Right cardiac atrium (tissue), 5 donors: ENCODE data around the gene TPCN1. TPM values are rescaled to one million over a fixed set of nuclear protein-coding genes. Genes with fewer than 3 reads are reported as not detected.
A peak's percentile ranks its signal among the peaks of the same experiment; 100 is the strongest.

ENCODE experiments used
- ATAC-seq, 2 donors: fragments of 200-7000 bp; cut with Tn5 transposase; one replicate each; pipeline versions ENCODE4 v1.8.0 to v1.9.1; 2020; ENCODE audit warnings: moderate library complexity in 2 of 2, mild to moderate bottlenecking in 1 of 2
- DNase-seq, 3 donors: peaks; one replicate each; pipeline ENCODE4 v3.0.0-alpha.2; 2020
- H3K27ac ChIP-seq: one replicate; pipeline ENCODE4 v1.5.1; 2013; ENCODE audit warnings: mild to moderate bottlenecking, low read length, control low read depth, moderate library complexity
- H3K27me3 ChIP-seq: one replicate; pipeline ENCODE4 v1.6.1; 2013; ENCODE audit not compliant: control insufficient read depth, insufficient read depth
- H3K4me1 ChIP-seq: one replicate; pipeline ENCODE4 v1.6.1; 2013; ENCODE audit warnings: low read length; ENCODE audit not compliant: control insufficient read depth, insufficient read depth
- H3K4me3 ChIP-seq: one replicate; pipeline ENCODE4 v1.5.1; 2013; ENCODE audit warnings: low read length, control low read depth
- H3K9me3 ChIP-seq: one replicate; pipeline ENCODE4 v1.6.1; 2013; ENCODE audit warnings: low read length; ENCODE audit not compliant: control insufficient read depth
- WGBS: extraction: QIAGEN DNeasy Blood & Tissue Kit; methylation state at CpG from one replicate; pipeline ENCODE4 v1.1.7; 2013; 5-methylcytosine and 5-hydroxymethylcytosine counted together
- intact Hi-C, 4 donors: fragments of 100-400 bp; cut with DNase I; formaldehyde crosslinking; loops; one replicate each; pipeline versions ENCODE4 v1.11.0 to v1.14.0; 2022 to 2023
- polyA plus RNA-seq: library from polyadenylated mRNA; stranded (reverse); fragments of 200-250 nt; gene quantifications from one replicate; pipeline ENCODE4 v1.2.3, GENCODE V29; 2013
- total RNA-seq, 4 donors: library from RNA; stranded (reverse); fragmentation: NEBNext Ultra II Directional; extraction: Animal tissue kit (Norgen Biotek cat#: 25700); gene quantifications; one replicate each; pipeline ENCODE4 v1.2.1, GENCODE V29; 2021
- donor health status: healthy with polysubstance abuse.
- donor health status: DM: no; HTN: yes; CAD: no.
- donor health status: DM: no; HTN: no; CAD: no.
- donor health status: DM: no; HTN: yes; CAD: no; lungs with severe emphysema.
- donor health status: DM: yes; HTN: yes; CAD: no.

The TPCN1 gene
- total and polyA plus RNA-seq, 5 donors, result 43.1 to 96.1 (median 75.6) TPM

DNA sequence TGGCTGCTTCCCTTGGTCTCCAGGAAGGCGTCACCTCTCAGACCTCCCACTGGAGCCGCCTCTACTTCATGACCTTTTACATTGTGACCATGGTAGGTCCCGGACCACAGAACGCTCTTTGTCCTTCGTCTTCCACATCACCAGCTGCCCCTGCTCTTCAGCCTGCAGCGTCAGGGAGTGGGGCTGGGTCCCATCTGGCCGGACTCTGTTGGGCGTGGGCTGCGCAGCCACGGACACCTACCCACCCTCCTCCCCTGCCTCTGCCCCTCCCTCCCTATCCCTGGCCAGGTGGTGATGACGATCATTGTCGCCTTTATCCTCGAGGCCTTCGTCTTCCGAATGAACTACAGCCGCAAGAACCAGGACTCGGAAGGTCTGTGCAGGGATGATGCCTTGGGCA, 70.3 kb downstream of the TPCN1 start:
- DNase-seq (peak in 1 of 3 donors; percentile 39), ATAC-seq (no peak)
- Histone ChIP-seq H3K9me3 (no peaks in the 10 kb centered on the region), H3K4me1 (no peaks in the 10 kb centered on the region), H3K4me3 (no peak overlapping the region), H3K27me3 (no peaks in the 10 kb centered on the region), H3K27ac (no peak overlapping the region)
- intact Hi-C loops, result loop anchor here in 1 of 4 donors (10.0 kb wide), 1 partner anchor 97 kb away; no protein-coding TSS in a partner anchor
- 89% methylated on average over 17 of the region's 17 CpGs for WGBS

DNA sequence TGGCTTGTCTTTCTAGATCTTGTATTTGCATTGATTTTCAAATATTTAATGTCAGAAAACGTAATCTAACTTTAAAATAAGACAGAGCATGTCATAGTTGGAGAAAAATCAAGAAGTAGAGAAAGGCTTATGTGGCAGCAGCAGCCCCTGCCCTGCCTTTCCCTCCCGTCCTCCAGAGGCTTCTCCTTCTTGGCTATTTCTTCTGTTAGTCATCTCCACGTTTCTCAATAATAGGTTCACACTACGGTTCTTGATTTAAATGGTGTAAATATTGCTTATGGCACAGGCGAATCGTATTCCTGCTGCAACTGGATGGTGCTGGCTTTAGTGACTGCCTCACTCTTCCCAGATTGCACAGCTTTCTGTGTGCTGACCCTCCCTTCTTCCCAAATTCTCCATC, 70.8 kb downstream of the TPCN1 start:
- Histone ChIP-seq H3K9me3 (no peaks in the 10 kb centered on the region), H3K27me3 (no peaks in the 10 kb centered on the region), H3K4me3 (no peak overlapping the region), H3K4me1 (no peaks in the 10 kb centered on the region), H3K27ac (no peak overlapping the region)
- 74% methylated on average over 6 of the region's 6 CpGs for WGBS
- no peak for DNase-seq
- no peak for ATAC-seq
- intact Hi-C loops, result loop anchor here in 1 of 4 donors (10.0 kb wide), 1 partner anchor 97 kb away; no protein-coding TSS in a partner anchor

DNA sequence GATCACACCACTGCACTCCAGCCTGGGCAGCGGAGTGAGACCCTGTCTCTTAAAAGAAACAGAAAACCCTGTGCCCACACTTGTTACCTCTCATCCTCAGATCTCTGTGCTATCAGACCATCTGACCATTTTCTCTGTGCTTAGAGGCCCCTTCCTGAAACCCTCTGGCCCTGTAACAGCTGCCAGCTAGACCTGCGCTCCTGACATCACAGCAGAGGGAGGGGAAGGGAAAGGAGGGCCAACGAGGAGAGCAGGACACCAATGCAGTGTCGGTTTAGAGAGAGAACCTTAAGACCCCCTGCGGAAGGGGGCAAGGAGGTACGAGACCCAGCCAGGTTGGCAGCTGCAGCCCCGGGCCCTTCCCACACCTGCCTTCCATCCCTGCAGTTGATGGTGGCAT, 71.3 kb downstream of the TPCN1 start:
- Histone ChIP-seq H3K4me3 (no peak overlapping the region), H3K4me1 (no peaks in the 10 kb centered on the region), H3K27me3 (no peaks in the 10 kb centered on the region), H3K27ac (no peak overlapping the region), H3K9me3 (no peaks in the 10 kb centered on the region)
- 86% methylated on average over 7 of the region's 7 CpGs for WGBS
- ATAC-seq (no peak), DNase-seq (no peak)
- intact Hi-C loops, result loop anchor here in 1 of 4 donors (10.0 kb wide), 1 partner anchor 98 kb away; no protein-coding TSS in a partner anchor

DNA sequence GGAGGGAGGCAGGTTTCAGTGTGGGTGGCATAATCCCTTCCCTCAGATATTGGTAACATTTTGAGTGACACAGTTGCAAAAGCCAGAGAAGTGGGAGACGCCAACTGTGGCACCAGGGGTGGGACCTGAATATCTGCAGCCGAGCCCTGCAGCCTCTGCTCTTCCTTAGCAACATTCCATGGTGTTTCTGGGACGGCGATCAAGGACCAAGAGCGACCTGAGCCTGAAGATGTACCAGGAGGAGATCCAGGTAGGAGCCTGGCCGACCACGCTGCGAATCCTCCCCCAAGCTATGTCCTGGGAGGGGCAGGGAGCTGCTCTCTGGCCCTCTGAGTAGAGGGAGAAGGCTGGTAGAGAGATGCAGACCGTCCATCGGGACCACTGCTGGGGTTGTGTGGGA, 71.8 kb downstream of the TPCN1 start:
- Histone ChIP-seq H3K27ac (no peak overlapping the region), H3K27me3 (no peaks in the 10 kb centered on the region), H3K9me3 (no peaks in the 10 kb centered on the region), H3K4me1 (no peaks in the 10 kb centered on the region), H3K4me3 (no peak overlapping the region)
- intact Hi-C loops, result loop anchor here in 1 of 4 donors (10.0 kb wide), 1 partner anchor 98 kb away; no protein-coding TSS in a partner anchor
- DNase-seq (peak in 1 of 3 donors; percentile 37), ATAC-seq (no peak)
- 94% methylated on average over 10 of the region's 10 CpGs for WGBS

DNA sequence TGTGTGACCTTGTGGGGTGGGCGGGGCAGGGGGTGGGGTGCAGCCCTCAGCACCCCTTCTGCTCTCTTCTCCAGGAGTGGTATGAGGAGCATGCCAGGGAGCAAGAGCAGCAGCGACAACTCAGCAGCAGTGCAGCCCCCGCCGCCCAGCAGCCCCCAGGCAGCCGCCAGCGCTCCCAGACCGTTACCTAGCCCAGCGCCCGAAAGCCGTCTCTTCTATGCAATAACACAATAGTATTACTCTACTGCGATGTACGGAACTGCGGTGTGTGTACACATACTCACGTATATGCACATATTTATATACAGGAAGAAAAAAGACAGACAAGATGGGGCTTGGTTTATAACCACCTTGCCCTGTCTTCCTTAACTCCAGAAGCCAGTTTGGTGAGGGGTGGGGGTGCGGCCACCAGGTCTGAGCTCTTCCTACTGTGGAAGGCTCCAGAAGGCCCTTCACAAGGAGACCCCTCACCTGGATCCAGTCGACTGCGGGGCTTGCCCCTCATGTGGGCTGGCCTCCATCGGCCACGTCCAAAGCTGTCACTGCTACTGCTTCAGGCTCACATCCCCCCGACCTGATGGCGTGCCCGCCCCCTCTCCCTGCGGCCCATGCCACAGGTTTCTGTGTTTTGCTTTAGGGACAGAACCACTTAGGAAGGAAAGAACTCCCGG, 74.8 kb downstream of the TPCN1 start:
- intact Hi-C loops, result loop anchor here in 1 of 4 donors (10.0 kb wide), 1 partner anchor 101 kb away; no protein-coding TSS in a partner anchor
- 88% methylated on average over 24 of the region's 24 CpGs for WGBS
- no peaks in the 10 kb centered on the region for H3K9me3 ChIP-seq
- ATAC-seq (no peak), DNase-seq (peak in 1 of 3 donors; percentile 32)
- no peaks in the 10 kb centered on the region for H3K27me3 ChIP-seq
- H3K4me3 ChIP-seq, result no peak overlapping the region
- H3K4me1 ChIP-seq, result peaks cover 13% of the 10 kb centered on the region
- H3K27ac ChIP-seq, result peak overlapping the region; percentile 5

GRCh38 chr12:113296557-113297213, 75.4 kb downstream of the TPCN1 start:
- Histone ChIP-seq H3K9me3 (no peaks in the 10 kb centered on the region), H3K27me3 (no peaks in the 10 kb centered on the region), H3K4me1 (peaks cover 13% of the 10 kb centered on the region), H3K4me3 (no peak overlapping the region), H3K27ac (peak overlapping the region; percentile 15)
- intact Hi-C loops, result loop anchor here in 1 of 4 donors (10.0 kb wide), 1 partner anchor 102 kb away; no protein-coding TSS in a partner anchor
- 63% methylated on average over 23 of the region's 23 CpGs for WGBS
- ATAC-seq (peak; percentile 8 to 27), DNase-seq (peak in 1 of 3 donors; percentile 65)

GRCh38 chr12:113297214-113297587, 75.9 kb downstream of the TPCN1 start:
- DNase-seq, result peak in 1 of 3 donors; percentile 57
- H3K9me3 ChIP-seq, result no peaks in the 10 kb centered on the region

DNA sequence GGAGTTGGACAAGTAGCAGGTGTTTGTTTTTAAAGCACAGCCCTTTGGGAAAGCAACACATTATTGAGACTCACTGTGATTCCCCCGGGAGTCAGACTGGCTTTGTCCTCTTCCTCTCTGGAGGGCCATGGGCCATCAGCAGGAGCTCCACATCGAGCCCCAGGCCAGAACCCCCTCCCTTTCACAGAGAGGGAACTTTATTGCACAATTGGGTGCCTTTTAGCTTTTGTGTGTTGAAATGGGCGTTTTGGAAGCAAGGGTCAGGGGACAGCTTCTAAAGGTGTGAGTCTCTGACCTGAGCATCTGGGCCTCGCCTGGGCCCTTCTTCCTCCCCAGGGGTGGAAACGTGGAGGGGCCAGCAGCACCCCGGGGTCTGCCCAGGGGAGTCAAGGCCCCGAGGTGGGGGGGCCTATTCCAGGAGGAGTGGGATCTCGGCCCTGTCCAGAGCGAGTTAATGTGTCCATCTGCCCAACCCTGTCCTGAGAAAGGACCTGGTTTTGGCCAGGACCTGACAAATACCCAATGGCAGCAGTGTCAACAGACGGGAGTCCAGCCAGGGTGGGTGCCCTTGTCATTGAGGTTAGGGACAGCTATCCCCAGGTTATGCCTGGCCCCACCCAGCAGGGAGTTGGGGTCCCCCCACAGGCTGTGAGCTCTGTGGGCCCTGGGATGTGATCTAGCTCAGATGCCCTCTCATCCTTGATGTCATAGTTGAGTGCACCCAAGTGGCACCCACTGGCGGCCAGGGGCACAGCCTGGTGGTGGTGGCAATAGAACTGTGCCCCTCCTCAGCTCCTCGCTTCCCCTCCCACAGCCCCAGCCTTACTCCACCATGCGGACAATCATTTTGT, 76.6 kb downstream of the TPCN1 start:
- ATAC-seq, result peak; percentile 1 to 2
- peak overlapping the region; percentile 84 for H3K27ac ChIP-seq
- H3K9me3 ChIP-seq, result no peaks in the 10 kb centered on the region
- 83% methylated on average over 13 of the region's 13 CpGs for WGBS
- no peak overlapping the region for H3K4me3 ChIP-seq
- peaks cover 13% of the 10 kb centered on the region for H3K4me1 ChIP-seq
- H3K27me3 ChIP-seq, result no peaks in the 10 kb centered on the region
- intact Hi-C loops, result loop anchor here in 1 of 4 donors (10.0 kb wide), 1 partner anchor 103 kb away; no protein-coding TSS in a partner anchor
- DNase-seq, result peak in 1 of 3 donors; percentile 57

More at GRCh38 chr12:113297214-113297587, 75.9 kb downstream of the TPCN1 start:
- no peaks in the 10 kb centered on the region for H3K27me3 ChIP-seq
- intact Hi-C loops, result loop anchor here in 1 of 4 donors (10.0 kb wide), 1 partner anchor 102 kb away; no protein-coding TSS in a partner anchor
- H3K27ac ChIP-seq, result peak overlapping the region; percentile 61
- H3K4me3 ChIP-seq, result no peak overlapping the region
- WGBS, result 83% methylated on average over 9 of the region's 9 CpGs
- ATAC-seq, result peak in 1 of 2 donors; percentile 2
- peaks cover 13% of the 10 kb centered on the region for H3K4me1 ChIP-seq

DNA sequence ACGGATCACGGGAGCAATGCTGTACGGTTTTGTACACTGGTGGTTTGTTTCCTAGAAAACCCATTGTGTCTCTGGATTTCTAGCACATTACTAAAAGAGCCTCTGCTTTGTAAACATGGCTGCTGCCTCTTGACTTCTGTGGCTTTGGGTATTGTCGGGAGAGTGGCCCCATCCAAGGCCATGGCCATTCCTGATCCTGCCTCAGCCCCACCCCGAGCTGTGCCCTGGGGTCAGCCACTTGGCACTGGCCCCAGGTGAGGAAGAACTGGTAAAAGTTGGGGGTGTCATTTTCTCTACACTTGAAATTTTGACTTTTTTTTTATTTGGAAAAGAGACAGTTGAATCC, 77.2 kb downstream of the TPCN1 start:
- WGBS, result 86% methylated on average over 5 of the region's 5 CpGs
- Histone ChIP-seq H3K27me3 (no peaks in the 10 kb centered on the region), H3K27ac (peak overlapping the region; percentile 84), H3K4me3 (no peak overlapping the region), H3K4me1 (peaks cover 13% of the 10 kb centered on the region), H3K9me3 (no peaks in the 10 kb centered on the region)
- intact Hi-C loops, result loop anchor here in 1 of 4 donors (10.0 kb wide), 1 partner anchor 104 kb away; no protein-coding TSS in a partner anchor
- ATAC-seq (peak in 1 of 2 donors; percentile 3), DNase-seq (no peak)

GRCh38 chr12:113298861-113299545, 77.7 kb downstream of the TPCN1 start:
- WGBS, result 55% methylated on average over 20 of the region's 20 CpGs
- intact Hi-C loops, result loop anchor here in 1 of 4 donors (10.0 kb wide), 1 partner anchor 104 kb away; no protein-coding TSS in a partner anchor
- Histone ChIP-seq H3K4me1 (peaks cover 13% of the 10 kb centered on the region), H3K4me3 (no peak overlapping the region), H3K27ac (peak overlapping the region; percentile 84), H3K9me3 (no peaks in the 10 kb centered on the region), H3K27me3 (no peaks in the 10 kb centered on the region)
- ATAC-seq (peak; percentile 47 to 60), DNase-seq (peak; percentile 74 to 92 (median 88))
